Measurements from ENCODE around the gene NTRK2.

Gene NTRK2

DNA sequence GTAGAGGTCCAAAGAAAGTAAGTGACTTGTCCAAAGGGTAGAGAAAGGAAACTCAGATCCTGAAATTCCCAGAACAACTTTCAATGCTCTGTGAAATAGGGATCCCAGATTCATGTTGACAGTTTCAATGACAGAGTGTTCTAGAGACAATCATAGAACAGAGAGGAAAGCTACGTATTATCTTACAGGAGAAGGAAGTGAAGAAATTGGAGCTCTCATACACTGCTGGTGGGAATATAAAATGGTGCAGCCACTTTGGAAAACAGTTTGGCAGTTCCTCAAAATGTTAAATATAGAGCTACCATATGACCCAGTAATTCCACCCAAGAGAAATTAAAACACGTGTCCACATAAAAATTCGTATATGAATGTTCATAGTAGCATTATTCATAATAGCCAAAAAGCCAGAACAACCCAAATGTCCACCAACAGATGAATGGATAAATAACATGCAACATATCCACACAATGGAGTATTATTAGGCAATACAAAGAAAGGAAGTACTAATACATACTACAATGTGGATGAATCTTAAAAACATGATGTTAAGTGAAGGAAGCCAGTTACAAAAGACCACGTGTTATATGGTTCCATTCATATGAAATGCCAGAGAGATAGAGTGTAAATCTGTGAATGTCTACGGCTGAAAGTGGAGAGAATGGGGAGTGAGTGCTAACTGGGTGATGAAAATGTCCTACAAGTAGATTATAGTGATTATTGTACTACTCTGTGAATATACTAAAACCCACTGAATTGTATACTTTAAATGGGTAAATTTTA, 197.1 kb downstream of the NTRK2 start:
- no peak for TF ChIP-seq CTCF (IDR thresholded peaks at IDR 0.05; ENCODE audit: low read depth, low read length, missing control alignments)
- H3K4me3 ChIP-seq (ENCODE audit: low read depth, low read length) = no peak overlapping the region

GRCh38 chr9:84867186-84867585, 197.7 kb downstream of the NTRK2 start:
- DNase-seq (ENCODE audit: low read depth) = no peak
- H3K4me3 ChIP-seq (ENCODE audit: low read depth, low read length) = no peak overlapping the region
- no peak for TF ChIP-seq CTCF (IDR thresholded peaks at IDR 0.05; ENCODE audit: low read depth, low read length, missing control alignments)

More for the DNA sequence above, 197.1 kb downstream of the NTRK2 start:
- DNase-seq (ENCODE audit: low read depth) = no peak

DNA sequence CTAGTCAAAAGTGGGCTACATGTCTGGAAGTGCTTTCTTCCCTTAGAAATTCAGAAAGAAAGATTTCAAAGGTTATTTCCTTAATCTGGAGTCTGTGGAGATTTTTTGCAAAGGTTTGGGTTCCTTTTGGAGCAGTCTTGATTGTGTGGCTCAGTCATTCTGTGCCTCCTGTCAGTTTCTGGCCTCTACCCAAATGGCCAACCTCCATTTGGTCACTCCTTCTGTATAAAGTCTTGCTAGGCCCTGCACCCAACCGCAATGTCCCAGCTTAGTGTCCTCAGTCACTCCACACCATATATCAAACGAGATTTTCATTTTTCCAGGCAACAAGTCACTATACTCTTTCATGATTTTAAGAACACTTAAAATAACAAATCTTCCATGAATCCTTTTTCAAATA, 199.6 kb downstream of the NTRK2 start:
- no peak for TF ChIP-seq CTCF (IDR thresholded peaks at IDR 0.05; ENCODE audit: low read depth, low read length, missing control alignments)
- no peak for DNase-seq (ENCODE audit: low read depth)
- no peak overlapping the region for H3K4me3 ChIP-seq (ENCODE audit: low read depth, low read length)

- H3K4me3 ChIP-seq (ENCODE audit: low read depth, low read length) = no peak overlapping the region
- no peak for TF ChIP-seq CTCF (IDR thresholded peaks at IDR 0.05; ENCODE audit: low read depth, low read length, missing control alignments)
- no peak for DNase-seq (ENCODE audit: low read depth)
Measured at GRCh38 chr9:84871983-84872382, 202.5 kb downstream of the NTRK2 start.

DNA sequence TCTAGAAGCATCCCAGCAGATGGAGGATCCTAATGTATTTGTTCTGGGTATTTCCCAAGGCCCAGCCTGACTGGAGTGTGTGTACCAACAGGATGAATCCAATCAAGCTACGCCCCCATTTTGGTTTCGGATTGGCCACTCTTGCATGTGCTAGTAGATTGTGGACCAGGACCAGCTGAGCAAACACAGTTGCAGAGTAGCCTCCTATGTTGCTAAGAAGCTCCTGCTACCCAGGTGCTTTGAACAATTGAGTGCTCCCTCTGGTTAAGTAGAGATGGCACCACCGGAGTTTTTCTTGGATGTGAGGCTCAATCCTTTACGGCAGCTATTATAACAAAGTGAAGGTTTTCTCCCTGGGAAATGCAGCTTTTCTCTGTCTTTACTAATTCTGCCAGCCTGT, 204.5 kb downstream of the NTRK2 start:
- no peak for DNase-seq (ENCODE audit: low read depth)
- no peak for TF ChIP-seq CTCF (IDR thresholded peaks at IDR 0.05; ENCODE audit: low read depth, low read length, missing control alignments)

DNA sequence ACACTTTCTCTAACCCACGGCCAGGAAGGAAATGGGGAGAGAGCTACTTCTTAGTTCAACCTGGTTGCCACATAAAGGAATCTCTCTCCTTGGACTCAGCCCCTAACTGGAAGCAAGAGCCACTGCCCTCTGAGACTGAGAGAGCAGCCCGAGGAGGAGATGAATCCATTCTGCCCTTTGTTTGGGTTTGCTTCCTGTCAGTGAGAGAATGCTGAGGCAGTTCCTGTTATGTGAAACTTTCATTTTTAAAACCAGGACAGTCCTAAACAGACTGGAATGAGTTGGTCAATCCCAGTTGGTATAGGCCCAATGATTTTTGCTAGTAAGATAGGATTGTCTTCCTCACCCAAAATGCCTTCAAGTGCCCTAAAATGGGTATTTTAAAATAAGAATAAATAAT, 205.1 kb downstream of the NTRK2 start:
- H3K4me3 ChIP-seq (ENCODE audit: low read depth, low read length) = no peak overlapping the region
- TF ChIP-seq CTCF (IDR thresholded peaks at IDR 0.05; ENCODE audit: low read depth, low read length, missing control alignments) = no peak
- DNase-seq (ENCODE audit: low read depth) = no peak

More for the DNA sequence above, 204.5 kb downstream of the NTRK2 start:
- H3K4me3 ChIP-seq (ENCODE audit: low read depth, low read length) = no peak overlapping the region

DNA sequence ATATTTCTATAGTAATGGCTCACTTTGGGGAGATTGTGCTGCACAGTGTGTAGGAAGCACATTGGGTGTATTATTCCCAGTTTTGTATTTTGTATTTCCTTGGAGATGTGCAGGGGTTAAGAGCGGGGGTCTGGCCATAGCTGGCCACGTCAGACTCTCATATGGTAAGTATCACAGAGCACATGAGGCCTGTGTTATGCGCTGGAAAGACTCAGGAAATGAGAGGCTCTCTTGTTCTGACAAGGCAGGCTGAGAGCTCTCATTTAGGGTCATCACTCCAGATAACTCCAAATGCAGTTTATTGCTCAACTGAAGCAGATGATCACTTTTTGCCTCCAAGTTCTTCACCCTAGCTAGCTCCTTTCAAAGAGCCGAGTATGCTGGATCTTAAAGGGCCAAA, 205.7 kb downstream of the NTRK2 start:
- TF ChIP-seq CTCF (IDR thresholded peaks at IDR 0.05; ENCODE audit: low read depth, low read length, missing control alignments) = no peak
- no peak overlapping the region for H3K4me3 ChIP-seq (ENCODE audit: low read depth, low read length)
- DNase-seq (ENCODE audit: low read depth) = no peak

Data from GM12864 (cell line).